H1 (cell line): Measurements from ENCODE around the gene RIN1. TPM values are rescaled to one million over a fixed set of nuclear protein-coding genes. Genes with fewer than 3 reads are reported as not detected.

Source experiments
- CBX8 ChIP-seq: fragments of 300-800, 300-1000 bp; sonication (generic); IDR thresholded peaks from 2 replicates; pipeline ENCODE4 v1.7.1; 2016; ENCODE audit warnings: low read depth, low read length, borderline replicate concordance
- CHD1 ChIP-seq: IDR thresholded peaks from 2 replicates; pipeline ENCODE4 v1.6.1; 2012; ENCODE audit warnings: low read depth, low read length, improper control_type of control experiment
- CREB1 ChIP-seq: IDR thresholded peaks from 2 replicates; pipeline ENCODE4 v1.6.1; 2012; ENCODE audit warnings: inconsistent platforms
- EZH2 ChIP-seq: fragments of 200-600 bp; sonication (generic); IDR thresholded peaks from 2 replicates; pipeline ENCODE4 v1.7.1; 2012; ENCODE audit warnings: low read depth, mild to moderate bottlenecking, moderate library complexity, low read length, inconsistent platforms; ENCODE audit not compliant: severe bottlenecking
- GABPA ChIP-seq: IDR thresholded peaks from 2 replicates; pipeline ENCODE4 v1.6.1; 2011; ENCODE audit warnings: mild to moderate bottlenecking, low read length, moderate library complexity, borderline replicate concordance; ENCODE audit not compliant: insufficient read depth
- KDM5A ChIP-seq: fragments of 200-600 bp; IDR thresholded peaks from 2 replicates; pipeline ENCODE4 v1.7.1; 2012; ENCODE audit warnings: mild to moderate bottlenecking, low read length, inconsistent platforms, mixed read lengths
- NRF1 ChIP-seq: IDR thresholded peaks from 2 replicates; pipeline ENCODE4 v1.6.1; 2011; ENCODE audit warnings: mild to moderate bottlenecking, low read depth, low read length, improper control_type of control experiment
- RAD21 ChIP-seq, 2 experiments: IDR thresholded peaks in 1 of 2; conservative IDR thresholded peaks in 1 of 2; 2 replicates each; pipeline ENCODE4 v1.6.1; 2011; ENCODE audit warnings: low read depth in 2 of 2, low read length in 2 of 2, improper control_type of control experiment in 1 of 2, inconsistent platforms in 1 of 2, mild to moderate bottlenecking in 1 of 2, moderate library complexity in 1 of 2
- RBBP5 ChIP-seq: IDR thresholded peaks from 2 replicates; pipeline ENCODE4 v1.7.1; 2012; ENCODE audit warnings: low read depth, mild to moderate bottlenecking, inconsistent platforms, low read length, moderate library complexity, borderline replicate concordance
- RNF2 ChIP-seq: fragments of 200-900, 300-1000 bp; sonication (generic); IDR thresholded peaks from 2 replicates; pipeline ENCODE4 v1.7.1; 2016; ENCODE audit warnings: borderline replicate concordance, low read depth, mild to moderate bottlenecking, antibody characterized with exemption, low read length; ENCODE audit not compliant: poor library complexity, severe bottlenecking; ENCODE audit errors: missing control alignments
- TBP ChIP-seq: IDR thresholded peaks from 2 replicates; pipeline ENCODE4 v1.6.1; 2011; ENCODE audit warnings: low read depth, low read length, improper control_type of control experiment
- TCF12 ChIP-seq: IDR thresholded peaks from 2 replicates; pipeline ENCODE4 v1.6.1; 2011; ENCODE audit warnings: low read depth, mild to moderate bottlenecking, low read length
- TEAD4 ChIP-seq: IDR thresholded peaks from 2 replicates; pipeline ENCODE4 v1.6.1; 2012; ENCODE audit warnings: low read depth, low read length, inconsistent platforms, mixed read lengths
- YY1 ChIP-seq: IDR thresholded peaks from 2 replicates; pipeline ENCODE4 v1.6.1; 2011; ENCODE audit warnings: low read depth, mild to moderate bottlenecking, low read length
- polyA plus RNA-seq, 7 experiments: library from polyadenylated mRNA; depleted of rRNA in 3 of 7; stranded (reverse) in 5 of 7; unstranded in 2 of 7; fragments of >200 nt in 5 of 7; fragments of 200-250 nt in 2 of 7; gene quantifications; 1 replicate in 5 of 7; 2 replicates in 1 of 7; 4 replicates in 1 of 7; pipeline versions ENCODE4 v1.2.1 to v1.2.3, GENCODE V29; 2011 to 2013; ENCODE audit warnings: missing spikeins in 2 of 7, mixed read lengths in 2 of 7
- total RNA-seq: library from RNA; stranded (reverse); fragmentation: NEBNext Ultra II Directional; extraction: Animal tissue kit (Norgen Biotek cat#: 25700); gene quantifications from 2 replicates; pipeline ENCODE4 v1.2.1, GENCODE V29; 2021
- TF ChIP-seq, protein P1 (sequence below), 3 experiments: IDR thresholded peaks; 1 replicate in 2 of 3; 2 replicates in 1 of 3; pipeline versions ENCODE4 v1.5.1 to v1.6.1; 2011; ENCODE audit warnings: low read length in 3 of 3, mild to moderate bottlenecking in 3 of 3, inconsistent platforms in 2 of 3, low read depth in 1 of 3, moderate library complexity in 1 of 3; ENCODE audit not compliant: insufficient read depth in 1 of 3; ENCODE audit errors: control extremely low read depth in 1 of 3
- TF ChIP-seq, protein P2 (sequence below): IDR thresholded peaks from 2 replicates; pipeline ENCODE4 v1.6.1; 2012; ENCODE audit warnings: low read length, inconsistent platforms
- TF ChIP-seq, protein P3 (sequence below): IDR thresholded peaks from 2 replicates; pipeline ENCODE4 v1.6.1; 2011; ENCODE audit warnings: low read depth, mild to moderate bottlenecking, low read length; ENCODE audit not compliant: insufficient read depth

The RIN1 gene
- total and polyA plus RNA-seq, 2 of the 8 experiments (the other 6 are each of a cell fraction or from before 2014, with no cell fraction given) = 2.5 to 5.4 TPM

DNA sequence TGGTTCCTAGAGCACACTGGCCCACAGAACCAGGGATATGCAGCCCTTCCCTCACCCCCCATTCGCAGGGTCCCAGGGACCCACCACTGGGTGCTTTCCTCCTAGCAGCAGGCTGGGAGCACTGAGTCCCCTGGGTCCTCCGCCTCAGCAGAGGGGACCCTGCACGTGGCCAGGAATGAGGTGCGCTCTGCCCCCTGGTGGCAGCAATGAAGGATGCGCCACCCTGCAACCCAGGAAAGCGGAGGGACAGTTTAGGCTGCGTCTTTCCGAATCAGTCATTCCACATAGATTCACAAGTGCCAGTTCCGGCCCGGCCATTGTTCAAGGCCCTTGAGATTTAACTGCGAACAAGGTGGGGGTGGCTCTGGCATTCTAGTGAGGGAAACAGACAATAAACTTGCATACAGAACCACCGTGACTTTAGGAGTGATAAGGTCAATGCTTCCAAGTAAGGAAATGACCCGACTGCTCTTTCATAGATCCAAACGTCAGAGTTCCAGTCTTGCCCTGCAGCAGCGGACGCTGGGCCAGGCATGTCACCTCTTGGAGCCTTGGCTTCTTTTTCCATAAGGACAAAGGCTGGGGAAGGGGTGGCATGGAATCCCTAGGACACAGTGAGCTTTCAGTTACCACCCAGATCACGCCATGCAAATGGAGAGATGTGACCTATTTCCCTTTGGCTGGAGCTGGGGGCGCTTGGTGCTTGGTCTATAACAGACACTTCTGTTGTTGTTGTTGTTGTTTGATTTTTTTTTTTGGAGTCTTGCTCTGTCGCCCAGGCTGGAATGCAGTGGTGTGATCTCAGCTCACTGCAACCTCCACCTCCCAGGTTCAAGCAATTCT, 7.7 kb downstream of the RIN1 start (continued):
- TF ChIP-seq CHD1 = no peak
- no peak for TF ChIP-seq TBP
- TF ChIP-seq GABPA = peak; percentile 29; the same call in 1 of the 2 replicates
- TF ChIP-seq CREB1 = peak; percentile 62; the same call in 1 of the 2 replicates
- TF ChIP-seq, protein P1, sequence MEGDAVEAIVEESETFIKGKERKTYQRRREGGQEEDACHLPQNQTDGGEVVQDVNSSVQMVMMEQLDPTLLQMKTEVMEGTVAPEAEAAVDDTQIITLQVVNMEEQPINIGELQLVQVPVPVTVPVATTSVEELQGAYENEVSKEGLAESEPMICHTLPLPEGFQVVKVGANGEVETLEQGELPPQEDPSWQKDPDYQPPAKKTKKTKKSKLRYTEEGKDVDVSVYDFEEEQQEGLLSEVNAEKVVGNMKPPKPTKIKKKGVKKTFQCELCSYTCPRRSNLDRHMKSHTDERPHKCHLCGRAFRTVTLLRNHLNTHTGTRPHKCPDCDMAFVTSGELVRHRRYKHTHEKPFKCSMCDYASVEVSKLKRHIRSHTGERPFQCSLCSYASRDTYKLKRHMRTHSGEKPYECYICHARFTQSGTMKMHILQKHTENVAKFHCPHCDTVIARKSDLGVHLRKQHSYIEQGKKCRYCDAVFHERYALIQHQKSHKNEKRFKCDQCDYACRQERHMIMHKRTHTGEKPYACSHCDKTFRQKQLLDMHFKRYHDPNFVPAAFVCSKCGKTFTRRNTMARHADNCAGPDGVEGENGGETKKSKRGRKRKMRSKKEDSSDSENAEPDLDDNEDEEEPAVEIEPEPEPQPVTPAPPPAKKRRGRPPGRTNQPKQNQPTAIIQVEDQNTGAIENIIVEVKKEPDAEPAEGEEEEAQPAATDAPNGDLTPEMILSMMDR (IDR thresholded peaks at IDR 0.05; ENCODE audit: control extremely low read depth in 1 of 3, insufficient read depth in 1 of 3, low read depth in 1 of 3, low read length in 3 of 3) = peak; percentile 95 to 98 (median 97)
- 0 out of 2 replicates have a peak, but pooled peaks have one; percentile 27 for TF ChIP-seq TCF12
- TF ChIP-seq RNF2 = no peak
- TF ChIP-seq KDM5A = no peak
- peak; percentile 38 for TF ChIP-seq YY1
- TF ChIP-seq, protein P2, sequence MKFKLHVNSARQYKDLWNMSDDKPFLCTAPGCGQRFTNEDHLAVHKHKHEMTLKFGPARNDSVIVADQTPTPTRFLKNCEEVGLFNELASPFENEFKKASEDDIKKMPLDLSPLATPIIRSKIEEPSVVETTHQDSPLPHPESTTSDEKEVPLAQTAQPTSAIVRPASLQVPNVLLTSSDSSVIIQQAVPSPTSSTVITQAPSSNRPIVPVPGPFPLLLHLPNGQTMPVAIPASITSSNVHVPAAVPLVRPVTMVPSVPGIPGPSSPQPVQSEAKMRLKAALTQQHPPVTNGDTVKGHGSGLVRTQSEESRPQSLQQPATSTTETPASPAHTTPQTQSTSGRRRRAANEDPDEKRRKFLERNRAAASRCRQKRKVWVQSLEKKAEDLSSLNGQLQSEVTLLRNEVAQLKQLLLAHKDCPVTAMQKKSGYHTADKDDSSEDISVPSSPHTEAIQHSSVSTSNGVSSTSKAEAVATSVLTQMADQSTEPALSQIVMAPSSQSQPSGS = peak; percentile 74; the same call in 1 of the 2 replicates
- peak; percentile 98 for TF ChIP-seq TEAD4
- peak; percentile 73 to 82 for TF ChIP-seq RAD21 (IDR thresholded peaks at IDR 0.05 in 1 of 2, conservative IDR thresholded peaks at IDR 0.05 in 1 of 2; ENCODE audit: low read depth in 2 of 2, low read length in 2 of 2)
- peak; percentile 21 for TF ChIP-seq EZH2
- TF ChIP-seq RBBP5 = 0 out of 2 replicates have a peak, but pooled peaks have one; percentile 53
- no peak for TF ChIP-seq NRF1
- TF ChIP-seq CBX8 = no peak
- TF ChIP-seq, protein P3, sequence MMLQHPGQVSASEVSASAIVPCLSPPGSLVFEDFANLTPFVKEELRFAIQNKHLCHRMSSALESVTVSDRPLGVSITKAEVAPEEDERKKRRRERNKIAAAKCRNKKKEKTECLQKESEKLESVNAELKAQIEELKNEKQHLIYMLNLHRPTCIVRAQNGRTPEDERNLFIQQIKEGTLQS = peak; percentile 49; the same call in 1 of the 2 replicates
- TF ChIP-seq, all 59 proteins: peak for 15
